SHP77 treated with DMSO at 0.1 percent for 48 hours (cell line): Measurements from ENCODE around the gene CDK5RAP2.
A peak's percentile ranks its signal among the peaks of the same experiment; 100 is the strongest.
"Not testable (repeated sequence)": the region's sequence is repeated elsewhere in the genome, so short reads cannot be mapped to it uniquely, and the experiment has no call there.

Experiments
- DNase-seq: peaks from one replicate; lab custom pipeline; 2025; lab: John Stamatoyannopoulos, UW

Gene CDK5RAP2

GRCh38 chr9:120587328-120587727, 7.4 kb upstream of the CDK5RAP2 start:
- DNase-seq = no peak

- peak; percentile 82 for DNase-seq
Measured at GRCh38 chr9:120583958-120584369, 4.0 kb upstream of the CDK5RAP2 start.

GRCh38 chr9:120579139-120580050, 572 bp downstream of the CDK5RAP2 start:
- no peak for DNase-seq

GRCh38 chr9:120574473-120574872, 5.5 kb downstream of the CDK5RAP2 start:
- DNase-seq = no peak

- no peak for DNase-seq
Measured at GRCh38 chr9:120572472-120572871, 7.5 kb downstream of the CDK5RAP2 start.

- no peak for DNase-seq
Measured at GRCh38 chr9:120571443-120572257, 8.3 kb downstream of the CDK5RAP2 start.

GRCh38 chr9:120570296-120570695, 9.7 kb downstream of the CDK5RAP2 start:
- no peak for DNase-seq

GRCh38 chr9:120569556-120569955, 10.4 kb downstream of the CDK5RAP2 start:
- no peak for DNase-seq

- DNase-seq = no peak
Measured at GRCh38 chr9:120568816-120569215, 11.2 kb downstream of the CDK5RAP2 start.

- no peak for DNase-seq
Measured at GRCh38 chr9:120567874-120568273, 12.1 kb downstream of the CDK5RAP2 start.

- no peak for DNase-seq
Measured at GRCh38 chr9:120567081-120567480, 12.9 kb downstream of the CDK5RAP2 start.

- no peak for DNase-seq
Measured at GRCh38 chr9:120564589-120564988, 15.4 kb downstream of the CDK5RAP2 start.

GRCh38 chr9:120562861-120563443, 17.0 kb downstream of the CDK5RAP2 start:
- no peak for DNase-seq

GRCh38 chr9:120561709-120562108, 18.3 kb downstream of the CDK5RAP2 start:
- DNase-seq = no peak

- no peak for DNase-seq
Measured at GRCh38 chr9:120559546-120559945, 20.4 kb downstream of the CDK5RAP2 start.

- no peak for DNase-seq
Measured at GRCh38 chr9:120558454-120558853, 21.5 kb downstream of the CDK5RAP2 start.

GRCh38 chr9:120557205-120557604, 22.8 kb downstream of the CDK5RAP2 start:
- no peak for DNase-seq

GRCh38 chr9:120556775-120557174, 23.2 kb downstream of the CDK5RAP2 start:
- DNase-seq = no peak

- DNase-seq = no peak
Measured at GRCh38 chr9:120555839-120556238, 24.1 kb downstream of the CDK5RAP2 start.

GRCh38 chr9:120552210-120552704, 27.7 kb downstream of the CDK5RAP2 start:
- not testable (repeated sequence) for DNase-seq

GRCh38 chr9:120545701-120546550, 34.0 kb downstream of the CDK5RAP2 start:
- no peak for DNase-seq
